ENCODE results near the gene LTB. TPM values are rescaled to one million over a fixed set of nuclear protein-coding genes. Genes with fewer than 3 reads are reported as not detected.

The LTB gene
- total and polyA plus RNA-seq, 4 donors: 9.8 to 31.9 (median 12.2) TPM

- no peaks in the 10 kb centered on the region for H3K27me3 ChIP-seq (ENCODE audit: control insufficient read depth in 3 of 3, insufficient read depth in 3 of 3, low read length in 2 of 3)
- TF ChIP-seq CTCF (IDR thresholded peaks at IDR 0.05; ENCODE audit: control extremely low read depth, extremely low read depth): no peak
- ATAC-seq (ENCODE audit: insufficient read depth, low FRiP score) (no peak), DNase-seq (no peak)
- no peak overlapping the region for H3K9ac ChIP-seq (ENCODE audit: insufficient read depth in 1 of 2, low read length in 2 of 2)
- peaks cover 0 to 27% (median 0%) of the 10 kb centered on the region in 5 donors for H3K4me1 ChIP-seq (ENCODE audit: control insufficient read depth in 5 of 5, insufficient read depth in 5 of 5, low read length in 5 of 5)
- WGBS, 2 donors: 45 to 50% methylated on average over 4 of the region's 4 CpGs
- no peak overlapping the region for H3K4me3 ChIP-seq
- H3K36me3 ChIP-seq (ENCODE audit: control insufficient read depth in 4 of 4, insufficient read depth in 4 of 4, low read length in 4 of 4): peaks cover 6 to 18% (median 11%) of the 10 kb centered on the region in 4 donors
- peak overlapping the region; percentile 24 to 87 for H3K27ac ChIP-seq (ENCODE audit: low read depth in 1 of 2, low read length in 1 of 2)
- H3K9me3 ChIP-seq (ENCODE audit: control insufficient read depth in 4 of 4, insufficient read depth in 3 of 4, low read length in 3 of 4): no peaks in the 10 kb centered on the region
These were observed 22.6 kb downstream of the LTB start for GRCh38 chr6:31559606-31559957.

- peaks cover 0 to 27% (median 0%) of the 10 kb centered on the region in 5 donors for H3K4me1 ChIP-seq (ENCODE audit: control insufficient read depth in 5 of 5, insufficient read depth in 5 of 5, low read length in 5 of 5)
- peak; percentile 36 for ATAC-seq (ENCODE audit: insufficient read depth, low FRiP score)
- WGBS, 2 donors: 37 to 58% methylated on average over 14 of the region's 14 CpGs
- H3K27ac ChIP-seq (ENCODE audit: low read depth in 1 of 2, low read length in 1 of 2): peak overlapping the region; percentile 24 to 87
- H3K27me3 ChIP-seq (ENCODE audit: control insufficient read depth in 3 of 3, insufficient read depth in 3 of 3, low read length in 2 of 3): no peaks in the 10 kb centered on the region
- peak in 1 of 3 donors; percentile 17 for DNase-seq
- TF ChIP-seq CTCF (IDR thresholded peaks at IDR 0.05; ENCODE audit: control extremely low read depth, extremely low read depth): no peak
- no peak overlapping the region for H3K4me3 ChIP-seq
- peaks cover 6 to 20% (median 13%) of the 10 kb centered on the region in 4 donors for H3K36me3 ChIP-seq (ENCODE audit: control insufficient read depth in 4 of 4, insufficient read depth in 4 of 4, low read length in 4 of 4)
- no peak overlapping the region for H3K9ac ChIP-seq (ENCODE audit: insufficient read depth in 1 of 2, low read length in 2 of 2)
- H3K9me3 ChIP-seq (ENCODE audit: control insufficient read depth in 4 of 4, insufficient read depth in 3 of 4, low read length in 3 of 4): no peaks in the 10 kb centered on the region
These were observed 23.4 kb downstream of the LTB start for GRCh38 chr6:31558631-31559500.

GRCh38 chr6:31558318-31558625, 24.0 kb downstream of the LTB start:
- 70 to 75% methylated on average over 6 to 8 of the region's 8 CpGs for WGBS, 2 donors
- H3K4me3 ChIP-seq: no peak overlapping the region
- H3K27ac ChIP-seq (ENCODE audit: low read depth in 1 of 2, low read length in 1 of 2): peak overlapping the region in 1 of 2 donors; percentile 87
- peaks cover 0 to 27% (median 0%) of the 10 kb centered on the region in 5 donors for H3K4me1 ChIP-seq (ENCODE audit: control insufficient read depth in 5 of 5, insufficient read depth in 5 of 5, low read length in 5 of 5)
- H3K27me3 ChIP-seq (ENCODE audit: control insufficient read depth in 3 of 3, insufficient read depth in 3 of 3, low read length in 2 of 3): no peaks in the 10 kb centered on the region
- TF ChIP-seq CTCF (IDR thresholded peaks at IDR 0.05; ENCODE audit: control extremely low read depth, extremely low read depth): no peak
- DNase-seq: no peak
- no peaks in the 10 kb centered on the region for H3K9me3 ChIP-seq (ENCODE audit: control insufficient read depth in 4 of 4, insufficient read depth in 3 of 4, low read length in 3 of 4)
- peaks cover 6 to 20% (median 14%) of the 10 kb centered on the region in 4 donors for H3K36me3 ChIP-seq (ENCODE audit: control insufficient read depth in 4 of 4, insufficient read depth in 4 of 4, low read length in 4 of 4)
- ATAC-seq (ENCODE audit: insufficient read depth, low FRiP score): no peak
- no peak overlapping the region for H3K9ac ChIP-seq (ENCODE audit: insufficient read depth in 1 of 2, low read length in 2 of 2)

Measured in lung (tissue), 12 donors.